HepG2 (cell line): Measurements from ENCODE around the gene KCNAB1. TPM values are rescaled to one million over a fixed set of nuclear protein-coding genes. Genes with fewer than 3 reads are reported as not detected.

ENCODE experiments used
- AKAP8 ChIP-seq: sonication (generic); formaldehyde crosslinking; IDR thresholded peaks from 2 replicates; pipeline ENCODE4 v1.5.1; 2020; ENCODE audit warnings: mild to moderate bottlenecking, missing genetic modification reagents
- ATF7 ChIP-seq, 2 experiments: fragments of 450-650 bp in 1 of 2; sonication (generic) in 1 of 2; formaldehyde crosslinking in 1 of 2; IDR thresholded peaks; 2 replicates each; pipeline versions ENCODE4 v1.4.0 to v1.6.1; 2016 to 2020; ENCODE audit warnings: antibody characterized with exemption in 1 of 2, mild to moderate bottlenecking in 1 of 2, missing genetic modification reagents in 1 of 2
- CEBPB ChIP-seq: IDR thresholded peaks from 2 replicates; pipeline ENCODE4 v1.6.1; 2011; ENCODE audit warnings: low read depth, low read length, improper control_type of control experiment, borderline replicate concordance
- EZH2 ChIP-seq: conservative IDR thresholded peaks from 2 replicates; pipeline ENCODE4 v1.6.1; 2012; ENCODE audit warnings: mild to moderate bottlenecking, low read depth, low read length, moderate library complexity
- ISL2 ChIP-seq: sonication (generic); formaldehyde crosslinking; IDR thresholded peaks from 2 replicates; pipeline ENCODE4 v1.5.0; 2020; ENCODE audit warnings: missing genetic modification reagents
- JARID2 ChIP-seq: sonication (generic); formaldehyde crosslinking; IDR thresholded peaks from 2 replicates; pipeline ENCODE4 v1.8.1; 2023; ENCODE audit warnings: missing genetic modification reagents, inconsistent platforms; ENCODE audit not compliant: insufficient replicate concordance
- KAT7 ChIP-seq: IDR thresholded peaks from 2 replicates; pipeline ENCODE4 v1.6.1; 2018; ENCODE audit warnings: borderline replicate concordance, missing compliant biosample characterization
- LCORL ChIP-seq, 2 experiments: fragments of 450-650 bp in 1 of 2; sonication (generic) in 1 of 2; formaldehyde crosslinking in 1 of 2; IDR thresholded peaks; 2 replicates each; pipeline versions ENCODE4 v1.5.0 to v1.6.1; 2017 to 2020; ENCODE audit warnings: antibody characterized with exemption in 1 of 2, missing genetic modification reagents in 1 of 2
- MAFF ChIP-seq: IDR thresholded peaks from 2 replicates; pipeline ENCODE4 v1.6.1; 2011; ENCODE audit warnings: low read depth, low read length, improper control_type of control experiment
- NR2F2 ChIP-seq: IDR thresholded peaks from 2 replicates; pipeline ENCODE4 v1.6.1; 2012; ENCODE audit warnings: low read depth, inconsistent platforms, borderline replicate concordance
- PHB2 ChIP-seq: fragments of 450-650 bp; IDR thresholded peaks from 2 replicates; pipeline ENCODE4 v1.6.1; 2018; ENCODE audit not compliant: partially characterized antibody
- POGZ ChIP-seq: sonication (generic); formaldehyde crosslinking; IDR thresholded peaks from 2 replicates; pipeline ENCODE4 v1.4.0; 2020; ENCODE audit warnings: mild to moderate bottlenecking, missing genetic modification reagents
- RBFOX2 ChIP-seq: fragments of 200-400 bp; formaldehyde crosslinking; IDR thresholded peaks from 2 replicates; pipeline ENCODE4 v1.6.1; 2017; ENCODE audit warnings: low read depth, mild to moderate bottlenecking, low read length
- SIX1 ChIP-seq: sonication (generic); formaldehyde crosslinking; IDR thresholded peaks from 2 replicates; pipeline ENCODE4 v1.4.0; 2020; ENCODE audit warnings: missing genetic modification reagents, borderline replicate concordance
- SMYD3 ChIP-seq: sonication (generic); formaldehyde crosslinking; IDR thresholded peaks from 2 replicates; pipeline ENCODE4 v1.8.1; 2023; ENCODE audit warnings: mild to moderate bottlenecking, missing genetic modification reagents
- TEAD3 ChIP-seq: optimal IDR thresholded peaks from 2 replicates; pipeline ENCODE3; 2016; ENCODE audit warnings: borderline replicate concordance
- TFAP4 ChIP-seq: sonication (generic); IDR thresholded peaks from 2 replicates; pipeline ENCODE4 v1.6.1; 2016; ENCODE audit warnings: low read depth, borderline replicate concordance
- TP53 ChIP-seq: sonication (generic); formaldehyde crosslinking; conservative IDR thresholded peaks from 2 replicates; pipeline ENCODE4 v1.4.0; 2020; ENCODE audit warnings: missing genetic modification reagents
- ZC3H4 ChIP-seq: sonication (generic); formaldehyde crosslinking; IDR thresholded peaks from 2 replicates; pipeline ENCODE4 v1.4.0; 2020; ENCODE audit warnings: missing genetic modification reagents, borderline replicate concordance
- ZNF138 ChIP-seq: sonication (generic); formaldehyde crosslinking; IDR thresholded peaks from 2 replicates; pipeline ENCODE4 v1.5.0; 2020; ENCODE audit warnings: mild to moderate bottlenecking, low read depth, missing genetic modification reagents
- ZNF292 ChIP-seq: sonication (generic); formaldehyde crosslinking; IDR thresholded peaks from 2 replicates; pipeline ENCODE4 v1.8.1; 2022; ENCODE audit warnings: mild to moderate bottlenecking, low read depth, missing genetic modification reagents, borderline replicate concordance
- ZNF33A ChIP-seq: sonication (generic); formaldehyde crosslinking; IDR thresholded peaks from 2 replicates; pipeline ENCODE4 v1.5.1; 2020; ENCODE audit warnings: missing genetic modification reagents, mild to moderate bottlenecking, moderate library complexity, borderline replicate concordance
- ZNF724P ChIP-seq: sonication (generic); formaldehyde crosslinking; IDR thresholded peaks from 2 replicates; pipeline ENCODE4 v1.8.0; 2022; ENCODE audit warnings: missing genetic modification reagents, borderline replicate concordance
- ZNF768 ChIP-seq: sonication (generic); formaldehyde crosslinking; IDR thresholded peaks from 2 replicates; pipeline ENCODE4 v1.4.0; 2020; ENCODE audit warnings: missing genetic modification reagents
- polyA plus RNA-seq, 8 experiments: library from polyadenylated mRNA; depleted of rRNA in 3 of 8; stranded (reverse) in 7 of 8; unstranded in 1 of 8; fragments of >200 nt; fragmentation: Illumina TruSeq in 4 of 8; extraction: Trizol in 4 of 8; gene quantifications; 2 replicates each; pipeline versions ENCODE4 v1.2.1 to v1.2.3, GENCODE V29; 2011 to 2016; ENCODE audit warnings: low read depth in 4 of 8, missing spikeins in 1 of 8, mixed read lengths in 1 of 8; ENCODE audit not compliant: insufficient read depth in 1 of 8
- total RNA-seq, 5 experiments: library from RNA; depleted of rRNA; stranded (reverse); fragments of >200 nt; fragmentation: Illumina TruSeq; extraction: Trizol; gene quantifications; 2 replicates each; pipeline ENCODE4 v1.2.3, GENCODE V29; 2016; ENCODE audit warnings: low read depth in 1 of 5
- TF ChIP-seq, protein P1 (sequence below): sonication (generic); formaldehyde crosslinking; IDR thresholded peaks from 2 replicates; pipeline ENCODE4 v1.4.0; 2020; ENCODE audit warnings: missing genetic modification reagents

KCNAB1 gene
- total and polyA plus RNA-seq, 2 of the 13 experiments (the other 11 are each of a cell fraction or from before 2014, with no cell fraction given): not detected

GRCh38 chr3:156216852-156217251, 96.5 kb downstream of the KCNAB1 start (continued):
- TF ChIP-seq RBFOX2 (no peak), KAT7 (CRISPR knock-in tag) (no peak), PHB2 (no peak), ZNF33A (CRISPR knock-in tag) (0 out of 2 replicates have a peak, but pooled peaks have one; percentile 29), TEAD3 (peak; percentile 61), ZNF292 (CRISPR knock-in tag) (no peak), SMYD3 (0 out of 2 replicates have a peak, but pooled peaks have one; percentile 49), LCORL (IDR thresholded peaks at IDR 0.05) (no peak), LCORL (CRISPR knock-in tag; IDR thresholded peaks at IDR 0.05) (peak; percentile 44; the same call in 1 of the 2 replicates), TP53 (CRISPR knock-in tag) (no peak), MAFF (peak; percentile 21; the same call in 1 of the 2 replicates), TFAP4 (peak; percentile 22; the same call in 1 of the 2 replicates), POGZ (CRISPR knock-in tag) (peak; percentile 39), JARID2 (CRISPR knock-in tag) (no peak), CEBPB (no peak), SIX1 (CRISPR knock-in tag) (no peak), NR2F2 (peak; percentile 92), ZNF724P (CRISPR knock-in tag) (no peak), ZC3H4 (CRISPR knock-in tag) (no peak), ISL2 (CRISPR knock-in tag) (peak; percentile 76; the same call in 1 of the 2 replicates), EZH2 (no peak), ATF7 (IDR thresholded peaks at IDR 0.05) (no peak), ATF7 (CRISPR knock-in tag; IDR thresholded peaks at IDR 0.05) (no peak), ZNF768 (CRISPR knock-in tag) (no peak), AKAP8 (CRISPR knock-in tag) (no peak), ZNF138 (CRISPR knock-in tag) (no peak)
- TF ChIP-seq, protein P1, sequence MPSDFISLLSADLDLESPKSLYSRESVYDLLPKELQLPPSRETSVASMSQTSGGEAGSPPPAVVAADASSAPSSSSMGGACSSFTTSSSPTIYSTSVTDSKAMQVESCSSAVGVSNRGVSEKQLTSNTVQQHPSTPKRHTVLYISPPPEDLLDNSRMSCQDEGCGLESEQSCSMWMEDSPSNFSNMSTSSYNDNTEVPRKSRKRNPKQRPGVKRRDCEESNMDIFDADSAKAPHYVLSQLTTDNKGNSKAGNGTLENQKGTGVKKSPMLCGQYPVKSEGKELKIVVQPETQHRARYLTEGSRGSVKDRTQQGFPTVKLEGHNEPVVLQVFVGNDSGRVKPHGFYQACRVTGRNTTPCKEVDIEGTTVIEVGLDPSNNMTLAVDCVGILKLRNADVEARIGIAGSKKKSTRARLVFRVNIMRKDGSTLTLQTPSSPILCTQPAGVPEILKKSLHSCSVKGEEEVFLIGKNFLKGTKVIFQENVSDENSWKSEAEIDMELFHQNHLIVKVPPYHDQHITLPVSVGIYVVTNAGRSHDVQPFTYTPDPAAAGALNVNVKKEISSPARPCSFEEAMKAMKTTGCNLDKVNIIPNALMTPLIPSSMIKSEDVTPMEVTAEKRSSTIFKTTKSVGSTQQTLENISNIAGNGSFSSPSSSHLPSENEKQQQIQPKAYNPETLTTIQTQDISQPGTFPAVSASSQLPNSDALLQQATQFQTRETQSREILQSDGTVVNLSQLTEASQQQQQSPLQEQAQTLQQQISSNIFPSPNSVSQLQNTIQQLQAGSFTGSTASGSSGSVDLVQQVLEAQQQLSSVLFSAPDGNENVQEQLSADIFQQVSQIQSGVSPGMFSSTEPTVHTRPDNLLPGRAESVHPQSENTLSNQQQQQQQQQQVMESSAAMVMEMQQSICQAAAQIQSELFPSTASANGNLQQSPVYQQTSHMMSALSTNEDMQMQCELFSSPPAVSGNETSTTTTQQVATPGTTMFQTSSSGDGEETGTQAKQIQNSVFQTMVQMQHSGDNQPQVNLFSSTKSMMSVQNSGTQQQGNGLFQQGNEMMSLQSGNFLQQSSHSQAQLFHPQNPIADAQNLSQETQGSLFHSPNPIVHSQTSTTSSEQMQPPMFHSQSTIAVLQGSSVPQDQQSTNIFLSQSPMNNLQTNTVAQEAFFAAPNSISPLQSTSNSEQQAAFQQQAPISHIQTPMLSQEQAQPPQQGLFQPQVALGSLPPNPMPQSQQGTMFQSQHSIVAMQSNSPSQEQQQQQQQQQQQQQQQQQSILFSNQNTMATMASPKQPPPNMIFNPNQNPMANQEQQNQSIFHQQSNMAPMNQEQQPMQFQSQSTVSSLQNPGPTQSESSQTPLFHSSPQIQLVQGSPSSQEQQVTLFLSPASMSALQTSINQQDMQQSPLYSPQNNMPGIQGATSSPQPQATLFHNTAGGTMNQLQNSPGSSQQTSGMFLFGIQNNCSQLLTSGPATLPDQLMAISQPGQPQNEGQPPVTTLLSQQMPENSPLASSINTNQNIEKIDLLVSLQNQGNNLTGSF (CRISPR knock-in tag): no peak
